Osteoblast (primary cell): Measurements from ENCODE around the gene RNF126. TPM values are rescaled to one million over a fixed set of nuclear protein-coding genes. Genes with fewer than 3 reads are reported as not detected.
"Not testable (repeated sequence)": the region's sequence is repeated elsewhere in the genome, so short reads cannot be mapped to it uniquely, and the experiment has no call there.

Source experiments
- DNase-seq: peaks from one replicate; pipeline ENCODE4 v3.0.0; 2011; ENCODE audit warnings: low spot score, mixed read lengths; ENCODE audit not compliant: insufficient read length; ENCODE audit errors: missing footprints
- H2AFZ ChIP-seq: 2 replicates; pipeline ENCODE4 v1.6.0; 2011; ENCODE audit warnings: mild to moderate bottlenecking, low read length
- H3K27ac ChIP-seq: 2 replicates; pipeline ENCODE4 v1.5.1; 2011; ENCODE audit warnings: mild to moderate bottlenecking, low read depth, low read length, moderate library complexity
- H3K27me3 ChIP-seq: 2 replicates; pipeline ENCODE4 v1.6.0; 2012; ENCODE audit warnings: mild to moderate bottlenecking, control low read depth, inconsistent platforms, low read length, moderate library complexity; ENCODE audit not compliant: insufficient read depth
- H3K36me3 ChIP-seq: 2 replicates; pipeline ENCODE4 v1.5.1; 2011; ENCODE audit warnings: mild to moderate bottlenecking, low read length, control low read depth, moderate library complexity; ENCODE audit not compliant: insufficient read depth
- H3K4me1 ChIP-seq: 2 replicates; pipeline ENCODE4 v1.5.1; 2011; ENCODE audit warnings: mild to moderate bottlenecking, low read length, control low read depth, moderate library complexity; ENCODE audit not compliant: insufficient read depth
- H3K4me2 ChIP-seq: 2 replicates; pipeline ENCODE4 v1.6.0; 2011; ENCODE audit warnings: mild to moderate bottlenecking, low read length; ENCODE audit not compliant: insufficient read depth
- H3K4me3 ChIP-seq: fragments of 200-600 bp; sonication (generic); 3 replicates; pipeline ENCODE4 v1.5.1; 2012; ENCODE audit warnings: mild to moderate bottlenecking, low read length, inconsistent platforms; ENCODE audit not compliant: insufficient read depth
- H3K79me2 ChIP-seq: 2 replicates; pipeline ENCODE4 v1.6.0; 2012; ENCODE audit warnings: mild to moderate bottlenecking, low read length, control low read depth, inconsistent platforms; ENCODE audit not compliant: insufficient read depth
- H3K9me3 ChIP-seq: 2 replicates; pipeline ENCODE4 v1.5.1; 2011; ENCODE audit warnings: low read depth, low read length, control low read depth
- H4K20me1 ChIP-seq: 2 replicates; pipeline ENCODE4 v1.6.0; 2012; ENCODE audit warnings: mild to moderate bottlenecking, low read length, control low read depth; ENCODE audit not compliant: insufficient read depth
- total RNA-seq: library from RNA; depleted of rRNA; stranded (reverse); fragments of >200 nt; gene quantifications from 2 replicates; pipeline ENCODE4 v1.2.3, GENCODE V29; 2012
- TF ChIP-seq, protein P1 (sequence below): IDR thresholded peaks from 2 replicates; pipeline ENCODE4 v1.5.1; 2011; ENCODE audit warnings: mild to moderate bottlenecking, low read depth, low read length, moderate library complexity; ENCODE audit errors: extremely low read depth

Gene RNF126
- total RNA-seq, 1 donor = 38.7 TPM

DNA sequence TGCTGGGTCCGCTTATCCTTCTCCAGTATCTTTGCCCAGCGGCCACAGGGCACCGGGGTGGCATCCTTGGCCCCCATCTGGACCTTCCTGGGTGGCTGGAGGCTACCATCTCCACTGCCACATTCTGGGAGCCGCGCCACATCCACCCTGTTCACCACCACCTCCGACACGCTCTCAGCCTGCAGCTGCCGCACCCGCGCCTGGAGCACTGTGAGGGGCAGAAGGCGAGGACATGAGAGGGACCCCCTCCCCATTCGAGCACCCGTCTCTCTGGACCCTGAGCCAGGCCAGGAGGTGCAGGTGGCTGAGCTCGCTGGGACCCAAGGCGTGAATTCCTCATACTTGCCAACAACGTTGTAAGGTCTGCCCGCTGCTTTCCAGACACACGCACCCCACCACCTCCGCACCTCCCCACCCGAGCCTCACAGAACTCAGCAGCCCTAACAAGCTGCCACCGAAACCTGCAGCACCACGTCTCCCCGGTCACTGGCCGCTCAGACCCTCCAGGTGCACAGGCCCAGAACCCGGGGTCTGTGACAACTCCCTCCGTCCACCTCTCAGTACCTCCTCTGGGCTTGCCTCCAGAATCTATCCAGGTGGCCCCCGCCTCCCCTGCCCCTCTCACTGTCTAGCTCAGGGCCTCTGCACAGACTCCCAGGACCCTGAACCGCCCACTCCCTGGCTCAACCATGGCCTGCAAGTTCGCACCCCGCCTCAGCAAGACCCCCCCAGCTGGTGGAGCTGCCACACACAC, 32.9 kb downstream of the RNF126 start:
- H3K36me3 ChIP-seq = peaks cover 10% of the 10 kb centered on the region
- peaks cover 22% of the 10 kb centered on the region for H3K79me2 ChIP-seq
- no peaks in the 10 kb centered on the region for H3K9me3 ChIP-seq
- peaks cover 12% of the 10 kb centered on the region for H4K20me1 ChIP-seq
- peaks cover 16% of the 10 kb centered on the region for H3K4me1 ChIP-seq
- no peak for DNase-seq
- H3K27me3 ChIP-seq = no peaks in the 10 kb centered on the region
- no peak overlapping the region for H3K27ac ChIP-seq
- no peak overlapping the region for H2AFZ ChIP-seq
- H3K4me3 ChIP-seq = no peak overlapping the region
- H3K4me2 ChIP-seq = no peak overlapping the region
- TF ChIP-seq, protein P1, sequence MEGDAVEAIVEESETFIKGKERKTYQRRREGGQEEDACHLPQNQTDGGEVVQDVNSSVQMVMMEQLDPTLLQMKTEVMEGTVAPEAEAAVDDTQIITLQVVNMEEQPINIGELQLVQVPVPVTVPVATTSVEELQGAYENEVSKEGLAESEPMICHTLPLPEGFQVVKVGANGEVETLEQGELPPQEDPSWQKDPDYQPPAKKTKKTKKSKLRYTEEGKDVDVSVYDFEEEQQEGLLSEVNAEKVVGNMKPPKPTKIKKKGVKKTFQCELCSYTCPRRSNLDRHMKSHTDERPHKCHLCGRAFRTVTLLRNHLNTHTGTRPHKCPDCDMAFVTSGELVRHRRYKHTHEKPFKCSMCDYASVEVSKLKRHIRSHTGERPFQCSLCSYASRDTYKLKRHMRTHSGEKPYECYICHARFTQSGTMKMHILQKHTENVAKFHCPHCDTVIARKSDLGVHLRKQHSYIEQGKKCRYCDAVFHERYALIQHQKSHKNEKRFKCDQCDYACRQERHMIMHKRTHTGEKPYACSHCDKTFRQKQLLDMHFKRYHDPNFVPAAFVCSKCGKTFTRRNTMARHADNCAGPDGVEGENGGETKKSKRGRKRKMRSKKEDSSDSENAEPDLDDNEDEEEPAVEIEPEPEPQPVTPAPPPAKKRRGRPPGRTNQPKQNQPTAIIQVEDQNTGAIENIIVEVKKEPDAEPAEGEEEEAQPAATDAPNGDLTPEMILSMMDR = no peak

DNA sequence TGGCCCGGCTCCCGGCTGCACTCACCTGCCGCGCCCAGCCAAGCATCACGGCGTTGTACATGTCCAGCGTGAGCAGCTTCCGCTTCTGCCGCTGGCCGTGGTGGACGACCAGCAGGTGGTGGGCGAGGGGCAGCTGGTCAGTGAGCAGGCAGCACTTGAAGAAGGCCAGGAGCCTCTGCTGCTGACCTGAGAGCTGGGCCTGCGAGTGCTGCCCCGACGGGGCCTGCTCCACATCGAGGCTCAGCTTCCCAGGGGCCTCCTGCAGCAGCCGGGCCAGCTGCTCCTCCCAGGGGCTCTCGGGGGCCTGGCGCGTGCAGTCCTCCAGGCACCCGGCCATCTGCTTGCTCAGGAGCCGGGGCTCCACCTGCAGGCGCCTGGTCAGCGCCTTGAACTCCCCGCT, 33.5 kb downstream of the RNF126 start:
- not testable (repeated sequence) for DNase-seq, H3K9me3 ChIP-seq, H3K27ac ChIP-seq, H3K27me3 ChIP-seq, H3K4me2 ChIP-seq, H3K4me3 ChIP-seq, H2AFZ ChIP-seq
- Histone ChIP-seq H3K36me3 (peaks cover 13% of the 10 kb centered on the region), H3K79me2 (peaks cover 22% of the 10 kb centered on the region), H3K4me1 (peaks cover 16% of the 10 kb centered on the region), H4K20me1 (peaks cover 17% of the 10 kb centered on the region)

DNA sequence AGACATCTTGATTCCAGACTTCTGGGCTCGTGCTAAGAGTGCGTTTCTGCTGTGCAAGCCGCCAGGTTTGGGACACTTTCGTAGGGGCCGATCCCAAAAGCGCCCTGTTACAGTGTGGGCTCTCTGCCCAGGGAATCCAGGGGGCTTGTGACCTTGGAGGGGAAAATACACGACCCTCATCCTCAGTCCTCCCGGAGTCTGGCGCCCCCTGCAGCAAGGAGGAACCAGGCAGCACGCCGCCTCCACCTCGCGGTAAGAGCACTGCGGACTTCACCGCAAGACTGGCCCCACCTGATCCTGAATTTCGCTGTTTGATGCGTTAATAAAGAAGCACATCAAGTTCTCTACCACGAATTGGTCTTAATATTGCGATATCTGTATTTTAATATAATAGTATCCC, 34.8 kb downstream of the RNF126 start:
- H3K27me3 ChIP-seq = no peaks in the 10 kb centered on the region
- H2AFZ ChIP-seq = no peak overlapping the region
- no peak overlapping the region for H3K27ac ChIP-seq
- peaks cover 13% of the 10 kb centered on the region for H3K36me3 ChIP-seq
- TF ChIP-seq, protein P1 = peak; percentile 18
- peaks cover 23% of the 10 kb centered on the region for H4K20me1 ChIP-seq
- no peak overlapping the region for H3K4me3 ChIP-seq
- no peaks in the 10 kb centered on the region for H3K9me3 ChIP-seq
- no peak overlapping the region for H3K4me2 ChIP-seq
- H3K4me1 ChIP-seq = peaks cover 15% of the 10 kb centered on the region
- H3K79me2 ChIP-seq = peaks cover 17% of the 10 kb centered on the region
- DNase-seq = no peak

DNA sequence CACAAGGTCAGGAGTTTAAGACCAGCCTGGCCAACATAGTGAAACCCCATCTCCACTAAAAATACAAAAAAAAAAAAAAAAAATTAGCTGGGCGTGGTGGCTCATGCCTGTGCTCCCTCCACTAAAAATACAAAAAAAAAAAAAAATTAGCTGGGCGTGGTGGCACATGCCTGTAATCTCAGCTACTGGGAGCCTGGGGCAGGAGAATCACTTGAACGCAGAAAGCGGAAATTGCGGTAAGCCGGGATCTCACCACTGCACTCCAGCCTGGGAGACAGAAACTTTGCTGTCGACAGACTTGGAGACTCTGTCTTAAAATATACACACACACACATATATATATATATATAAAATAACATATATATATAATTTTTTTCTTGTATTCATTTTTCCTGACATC, 36.4 kb downstream of the RNF126 start:
- H2AFZ ChIP-seq, H3K4me1 ChIP-seq, H3K27me3 ChIP-seq, H3K4me3 ChIP-seq, H3K27ac ChIP-seq, H3K9me3 ChIP-seq, H3K79me2 ChIP-seq, DNase-seq, H3K4me2 ChIP-seq: not testable (repeated sequence)
- peaks cover 19% of the 10 kb centered on the region for H4K20me1 ChIP-seq
- H3K36me3 ChIP-seq = peaks cover 17% of the 10 kb centered on the region

DNA sequence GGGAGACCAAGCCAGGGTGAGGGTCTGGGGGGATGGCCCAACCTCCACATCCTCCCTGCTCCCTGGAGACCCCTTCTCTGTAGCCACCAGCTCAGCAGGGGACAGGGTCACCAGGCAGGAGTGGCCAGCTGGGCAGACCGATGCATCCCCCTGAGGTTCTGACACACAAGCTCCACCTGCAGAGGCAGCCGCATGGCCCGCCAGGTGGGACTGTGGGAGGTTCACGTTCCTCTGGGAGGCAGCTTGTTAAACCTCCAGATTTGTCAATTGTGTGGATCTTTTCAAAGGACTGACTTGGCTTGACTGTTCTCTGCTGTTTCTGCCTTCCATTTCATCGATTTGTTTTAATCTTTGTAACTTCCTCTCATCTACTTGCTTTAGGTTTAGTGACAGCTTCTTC, 37.8 kb downstream of the RNF126 start:
- no peaks in the 10 kb centered on the region for H3K9me3 ChIP-seq
- no peak overlapping the region for H2AFZ ChIP-seq
- peaks cover 19% of the 10 kb centered on the region for H4K20me1 ChIP-seq
- no peak overlapping the region for H3K4me3 ChIP-seq
- H3K27me3 ChIP-seq = no peaks in the 10 kb centered on the region
- TF ChIP-seq, protein P1 = no peak
- peaks cover 17% of the 10 kb centered on the region for H3K36me3 ChIP-seq
- peaks cover 6% of the 10 kb centered on the region for H3K4me1 ChIP-seq
- no peak overlapping the region for H3K4me2 ChIP-seq
- peaks cover 3% of the 10 kb centered on the region for H3K79me2 ChIP-seq
- DNase-seq = no peak
- no peak overlapping the region for H3K27ac ChIP-seq
